Panc1 (cell line): ENCODE results near the gene RSAD2. TPM values are rescaled to one million over a fixed set of nuclear protein-coding genes. Genes with fewer than 3 reads are reported as not detected.
"Not testable (repeated sequence)": the region's sequence is repeated elsewhere in the genome, so short reads cannot be mapped to it uniquely, and the experiment has no call there.

ENCODE experiments used
- ATAC-seq: fragments of 200-7000 bp; cut with Tn5 transposase; 2 replicates; pipeline ENCODE4 v1.9.1; 2020; ENCODE audit warnings: mild to moderate bottlenecking, moderate library complexity
- BruUV-seq: library from RNA; stranded (reverse); fragments of 400-500 nt; replicated peaks from 2 replicates; lab custom pipeline; 2021; lab: Mats Ljungman, UMichigan
- CTCF ChIA-PET: fragments of 300-600 bp; sonication (Branson Sonifier 250); formaldehyde crosslinking; loops from one replicate; lab custom pipeline; 2022; ENCODE audit warnings: antibody characterized with exemption; lab: Charles Lee
- POLR2A ChIA-PET: fragments of 300-600 bp; sonication (Branson Sonifier 250); formaldehyde crosslinking; loops from one replicate; lab custom pipeline; 2022; ENCODE audit warnings: antibody characterized with exemption; lab: Charles Lee
- DNase-seq: peaks from one replicate; pipeline ENCODE4 v3.0.0-alpha.2; 2010; ENCODE audit warnings: low read depth, low spot score
- H3K27ac ChIP-seq: 2 replicates; pipeline ENCODE4 v1.5.1; 2011; ENCODE audit warnings: mild to moderate bottlenecking, low read length, inconsistent platforms
- H3K27me3 ChIP-seq: fragments of 200-500 bp; sonication (Bioruptor generic); 2 replicates; pipeline ENCODE4 v1.6.0; 2014; ENCODE audit warnings: low read length, inconsistent platforms; ENCODE audit not compliant: control insufficient read depth, insufficient read depth
- H3K36me3 ChIP-seq: fragments of 200-500 bp; sonication (Bioruptor generic); 2 replicates; pipeline ENCODE4 v1.5.1; 2014; ENCODE audit warnings: inconsistent platforms, mild to moderate bottlenecking, low read length, moderate library complexity; ENCODE audit not compliant: control insufficient read depth, insufficient read depth
- H3K4me1 ChIP-seq: 2 replicates; pipeline ENCODE4 v1.5.1; 2011; ENCODE audit warnings: inconsistent platforms, mild to moderate bottlenecking, low read length, moderate library complexity; ENCODE audit not compliant: control insufficient read depth, insufficient read depth
- H3K4me3 ChIP-seq, 2 experiments: 2 replicates each; pipeline ENCODE4 v1.5.1; 2011 to 2012; ENCODE audit warnings: low read depth in 2 of 2, low read length in 2 of 2, mild to moderate bottlenecking in 2 of 2, inconsistent platforms in 1 of 2, moderate library complexity in 1 of 2
- H3K9me3 ChIP-seq: fragments of 200-500 bp; sonication (Bioruptor generic); 2 replicates; pipeline ENCODE4 v1.5.1; 2014; ENCODE audit warnings: low read depth, mild to moderate bottlenecking, inconsistent platforms, low read length, moderate library complexity; ENCODE audit not compliant: control insufficient read depth, insufficient read depth
- POLR2AphosphoS5 ChIP-seq: IDR thresholded peaks from 2 replicates; pipeline ENCODE4 v1.6.1; 2012; ENCODE audit warnings: mild to moderate bottlenecking, low read depth, low read length, moderate library complexity
- SIN3A ChIP-seq: IDR thresholded peaks from 2 replicates; pipeline ENCODE4 v1.6.1; 2012; ENCODE audit warnings: low read depth, mild to moderate bottlenecking, low read length, moderate library complexity, borderline replicate concordance; ENCODE audit not compliant: insufficient read depth
- TCF7L2 ChIP-seq: IDR thresholded peaks from 2 replicates; pipeline ENCODE4 v1.6.1; 2011; ENCODE audit warnings: mild to moderate bottlenecking, low read depth, low read length, inconsistent platforms
- in situ Hi-C: cut with HindIII; loops from 2 replicates; pipeline ENCODE4 v1.10.0; 2016; ENCODE audit warnings: low sequenced_read_pairs, low pct_unique_long_range_greater_than_20kb
- intact Hi-C: fragments of 100-400 bp; cut with micrococcal nuclease; formaldehyde crosslinking; loops from one replicate; pipeline ENCODE4 v1.10.0; 2022; ENCODE audit not compliant: unreplicated experiment
- total RNA-seq: library from RNA; stranded (reverse); gene quantifications from one replicate; pipeline ENCODE4 v1.2.1, GENCODE V29; 2021; ENCODE audit not compliant: unreplicated experiment
- TF ChIP-seq, protein P1 (sequence below): fragments of 450-650 bp; IDR thresholded peaks from 2 replicates; pipeline ENCODE4 v1.5.1; 2017; ENCODE audit warnings: mild to moderate bottlenecking
- TF ChIP-seq, protein P2 (sequence below), 2 experiments: IDR thresholded peaks; 2 replicates each; pipeline ENCODE4 v1.6.1; 2011 to 2012; ENCODE audit warnings: low read depth in 2 of 2, control low read depth in 1 of 2, low read length in 1 of 2, mild to moderate bottlenecking in 1 of 2, moderate library complexity in 1 of 2; ENCODE audit not compliant: insufficient read depth in 1 of 2

Gene RSAD2
- total RNA-seq, 1 experiment from 2014 or later: 0.44 TPM

DNA sequence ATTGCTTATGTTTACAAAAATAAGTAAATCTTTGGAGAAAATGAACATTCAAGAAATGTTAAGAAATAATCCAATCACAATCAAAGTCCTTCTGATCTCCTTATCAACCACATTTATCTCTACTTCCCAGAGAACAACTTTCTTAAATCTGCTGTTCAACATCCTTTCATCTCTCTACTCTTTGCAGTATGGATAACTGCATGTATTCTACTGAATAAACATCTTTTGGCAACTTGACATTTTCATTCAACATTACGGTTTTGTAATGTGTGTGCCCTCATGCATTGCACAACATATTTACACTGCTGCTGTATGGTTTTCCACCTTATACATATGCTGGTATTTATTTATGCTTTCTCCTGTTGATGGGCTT, 21.0 kb upstream of the RSAD2 start:
- DNase-seq (no peak), ATAC-seq (no peak)
- TF ChIP-seq SIN3A: no peak
- no peak for TF ChIP-seq TCF7L2
- TF ChIP-seq, protein P1, sequence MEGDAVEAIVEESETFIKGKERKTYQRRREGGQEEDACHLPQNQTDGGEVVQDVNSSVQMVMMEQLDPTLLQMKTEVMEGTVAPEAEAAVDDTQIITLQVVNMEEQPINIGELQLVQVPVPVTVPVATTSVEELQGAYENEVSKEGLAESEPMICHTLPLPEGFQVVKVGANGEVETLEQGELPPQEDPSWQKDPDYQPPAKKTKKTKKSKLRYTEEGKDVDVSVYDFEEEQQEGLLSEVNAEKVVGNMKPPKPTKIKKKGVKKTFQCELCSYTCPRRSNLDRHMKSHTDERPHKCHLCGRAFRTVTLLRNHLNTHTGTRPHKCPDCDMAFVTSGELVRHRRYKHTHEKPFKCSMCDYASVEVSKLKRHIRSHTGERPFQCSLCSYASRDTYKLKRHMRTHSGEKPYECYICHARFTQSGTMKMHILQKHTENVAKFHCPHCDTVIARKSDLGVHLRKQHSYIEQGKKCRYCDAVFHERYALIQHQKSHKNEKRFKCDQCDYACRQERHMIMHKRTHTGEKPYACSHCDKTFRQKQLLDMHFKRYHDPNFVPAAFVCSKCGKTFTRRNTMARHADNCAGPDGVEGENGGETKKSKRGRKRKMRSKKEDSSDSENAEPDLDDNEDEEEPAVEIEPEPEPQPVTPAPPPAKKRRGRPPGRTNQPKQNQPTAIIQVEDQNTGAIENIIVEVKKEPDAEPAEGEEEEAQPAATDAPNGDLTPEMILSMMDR: no peak
- TF ChIP-seq, protein P2, sequence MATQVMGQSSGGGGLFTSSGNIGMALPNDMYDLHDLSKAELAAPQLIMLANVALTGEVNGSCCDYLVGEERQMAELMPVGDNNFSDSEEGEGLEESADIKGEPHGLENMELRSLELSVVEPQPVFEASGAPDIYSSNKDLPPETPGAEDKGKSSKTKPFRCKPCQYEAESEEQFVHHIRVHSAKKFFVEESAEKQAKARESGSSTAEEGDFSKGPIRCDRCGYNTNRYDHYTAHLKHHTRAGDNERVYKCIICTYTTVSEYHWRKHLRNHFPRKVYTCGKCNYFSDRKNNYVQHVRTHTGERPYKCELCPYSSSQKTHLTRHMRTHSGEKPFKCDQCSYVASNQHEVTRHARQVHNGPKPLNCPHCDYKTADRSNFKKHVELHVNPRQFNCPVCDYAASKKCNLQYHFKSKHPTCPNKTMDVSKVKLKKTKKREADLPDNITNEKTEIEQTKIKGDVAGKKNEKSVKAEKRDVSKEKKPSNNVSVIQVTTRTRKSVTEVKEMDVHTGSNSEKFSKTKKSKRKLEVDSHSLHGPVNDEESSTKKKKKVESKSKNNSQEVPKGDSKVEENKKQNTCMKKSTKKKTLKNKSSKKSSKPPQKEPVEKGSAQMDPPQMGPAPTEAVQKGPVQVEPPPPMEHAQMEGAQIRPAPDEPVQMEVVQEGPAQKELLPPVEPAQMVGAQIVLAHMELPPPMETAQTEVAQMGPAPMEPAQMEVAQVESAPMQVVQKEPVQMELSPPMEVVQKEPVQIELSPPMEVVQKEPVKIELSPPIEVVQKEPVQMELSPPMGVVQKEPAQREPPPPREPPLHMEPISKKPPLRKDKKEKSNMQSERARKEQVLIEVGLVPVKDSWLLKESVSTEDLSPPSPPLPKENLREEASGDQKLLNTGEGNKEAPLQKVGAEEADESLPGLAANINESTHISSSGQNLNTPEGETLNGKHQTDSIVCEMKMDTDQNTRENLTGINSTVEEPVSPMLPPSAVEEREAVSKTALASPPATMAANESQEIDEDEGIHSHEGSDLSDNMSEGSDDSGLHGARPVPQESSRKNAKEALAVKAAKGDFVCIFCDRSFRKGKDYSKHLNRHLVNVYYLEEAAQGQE (IDR thresholded peaks at IDR 0.05; ENCODE audit: insufficient read depth in 1 of 2, low read depth in 2 of 2, low read length in 1 of 2): no peak
- TF ChIP-seq POLR2AphosphoS5: no peak
- Histone ChIP-seq H3K4me1 (no peaks in the 10 kb centered on the region), H3K9me3 (no peaks in the 10 kb centered on the region), H3K27me3 (no peaks in the 10 kb centered on the region), H3K36me3 (no peaks in the 10 kb centered on the region), H3K27ac (no peak overlapping the region), H3K4me3 (no peak overlapping the region)
- ChIA-PET POLR2A (no interaction called here), CTCF (no interaction called here)
- in situ Hi-C loops: no loop called here
- no TSS peak for BruUV-seq
- intact Hi-C loops: no loop called here

DNA sequence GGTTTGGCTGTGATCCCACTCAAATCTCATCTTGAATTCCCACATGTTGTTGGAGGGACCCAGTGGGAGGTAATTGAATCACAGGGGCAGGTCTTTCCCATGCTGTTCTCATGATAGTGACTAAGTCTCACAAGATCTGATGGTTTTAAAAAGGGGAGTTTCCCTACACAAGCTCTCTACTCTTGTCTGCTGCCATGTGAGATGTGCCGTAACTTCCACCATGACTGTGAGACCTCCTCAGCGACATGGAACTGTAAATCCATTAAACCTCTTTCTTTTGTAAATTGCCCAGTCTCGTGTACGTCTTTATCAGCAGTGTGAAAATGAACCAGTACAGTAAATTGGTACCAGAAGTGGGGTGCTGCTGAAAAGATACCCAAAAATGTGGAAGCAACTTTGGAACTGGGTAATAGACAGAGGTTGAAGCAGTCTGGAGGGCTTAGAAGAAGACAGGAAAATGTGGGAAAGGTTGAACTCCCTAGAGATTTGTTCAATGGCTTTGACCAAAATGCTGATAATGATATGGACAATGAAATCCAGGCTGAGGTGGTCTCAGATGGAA, 19.0 kb upstream of the RSAD2 start:
- in situ Hi-C loops, H3K27ac ChIP-seq, BruUV-seq, POLR2A ChIA-PET, H3K4me1 ChIP-seq, H3K27me3 ChIP-seq, CTCF ChIA-PET, H3K9me3 ChIP-seq, DNase-seq, ATAC-seq, intact Hi-C loops, H3K36me3 ChIP-seq, H3K4me3 ChIP-seq: not testable (repeated sequence)

- CTCF ChIA-PET: no interaction called here
- Histone ChIP-seq H3K27me3 (peaks cover 4% of the 10 kb centered on the region; the same call in 1 of the 2 replicates), H3K4me1 (no peaks in the 10 kb centered on the region), H3K9me3 (no peaks in the 10 kb centered on the region), H3K27ac (no peak overlapping the region), H3K4me3 (no peak overlapping the region), H3K36me3 (no peaks in the 10 kb centered on the region)
- POLR2A ChIA-PET: no interaction called here
- in situ Hi-C loops (no loop called here), intact Hi-C loops (no loop called here)
- ATAC-seq (no peak), DNase-seq (no peak)
- TF ChIP-seq, protein P2 (IDR thresholded peaks at IDR 0.05; ENCODE audit: insufficient read depth in 1 of 2, low read depth in 2 of 2, low read length in 1 of 2): no peak
- TF ChIP-seq, protein P1: no peak
- TF ChIP-seq POLR2AphosphoS5 (no peak), TCF7L2 (no peak), SIN3A (no peak)
- BruUV-seq: no TSS peak
These were observed 17.3 kb upstream of the RSAD2 start for GRCh38 chr2:6860296-6860695.
